ENCODE measurements around the gene ZMIZ2.

The ZMIZ2 gene

DNA sequence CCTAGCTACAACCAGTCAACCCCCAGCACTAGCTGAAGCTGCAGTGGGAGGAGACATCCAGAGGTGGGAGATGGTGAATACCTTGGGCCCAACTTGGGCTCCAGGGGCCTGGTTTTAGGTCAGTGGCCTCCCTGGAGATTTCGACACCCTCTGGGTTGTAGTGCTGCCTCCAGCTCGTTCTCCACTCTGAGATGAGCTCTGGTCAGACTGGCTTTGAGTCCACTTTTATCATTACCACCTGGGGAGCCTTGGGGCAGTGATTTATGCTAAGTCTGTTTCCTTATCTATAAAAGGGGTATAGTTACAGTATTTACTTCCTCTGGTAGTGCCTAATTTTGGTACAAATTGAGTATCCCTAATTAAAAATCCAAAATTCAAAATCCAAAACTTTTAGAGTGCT is 70.6 kb downstream of the ZMIZ2 start:
- no peak overlapping the region for H3K4me3 ChIP-seq (ENCODE audit: low read depth in 1 of 5, low read length in 5 of 5)
- no peaks in the 10 kb centered on the region for H3K27me3 ChIP-seq (ENCODE audit: control insufficient read depth in 5 of 5, insufficient read depth in 4 of 5, low read length in 5 of 5)
- H3K4me1 ChIP-seq (ENCODE audit: control insufficient read depth in 5 of 5, insufficient read depth in 5 of 5, low read length in 5 of 5) = no peaks in the 10 kb centered on the region
- no peaks in the 10 kb centered on the region for H3K9me3 ChIP-seq (ENCODE audit: control insufficient read depth in 5 of 5, low read length in 5 of 5)
- H3K36me3 ChIP-seq (ENCODE audit: control insufficient read depth in 5 of 5, insufficient read depth in 5 of 5, low read length in 5 of 5) = no peaks in the 10 kb centered on the region
- H3K27ac ChIP-seq (ENCODE audit: low read depth, low read length) = no peak overlapping the region
- no peak overlapping the region for H3K9ac ChIP-seq (ENCODE audit: low read length in 5 of 5)
